ENCODE results near the gene SLC19A1.

The SLC19A1 gene

DNA sequence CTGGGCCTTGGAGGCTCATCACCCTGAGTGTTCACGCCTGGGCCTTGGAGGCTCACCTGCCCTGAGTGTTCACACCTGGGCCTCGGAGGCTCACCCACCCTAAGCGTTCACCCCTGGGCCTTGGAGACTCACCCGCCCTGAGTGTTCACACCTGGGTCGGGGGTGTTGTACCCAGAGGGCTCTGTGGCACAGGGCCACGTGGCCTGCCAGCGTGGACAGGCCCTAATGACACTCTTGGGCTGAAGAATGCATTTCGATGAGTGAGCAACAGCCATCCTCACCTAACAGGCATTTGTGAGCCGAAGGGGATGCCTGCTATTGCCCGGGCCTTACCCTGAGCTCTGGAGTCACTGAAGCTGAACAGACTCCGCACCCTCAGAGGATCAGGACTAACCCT, 17.5 kb downstream of the SLC19A1 start:
- Histone ChIP-seq H3K9me3 (ENCODE audit: insufficient read depth, low read depth, low read length) (peaks cover 30% of the 10 kb centered on the region), H3K9ac (ENCODE audit: low read depth, low read length) (no peak overlapping the region), H3K27me3 (ENCODE audit: insufficient read depth, low read length) (no peaks in the 10 kb centered on the region), H3K4me3 (ENCODE audit: low read length) (no peak overlapping the region), H3K36me3 (ENCODE audit: insufficient read depth, low read depth, low read length) (peaks cover 52% of the 10 kb centered on the region), H3K27ac (ENCODE audit: low read length) (no peak overlapping the region), H3K4me1 (ENCODE audit: insufficient read depth, low read length) (no peaks in the 10 kb centered on the region)

DNA sequence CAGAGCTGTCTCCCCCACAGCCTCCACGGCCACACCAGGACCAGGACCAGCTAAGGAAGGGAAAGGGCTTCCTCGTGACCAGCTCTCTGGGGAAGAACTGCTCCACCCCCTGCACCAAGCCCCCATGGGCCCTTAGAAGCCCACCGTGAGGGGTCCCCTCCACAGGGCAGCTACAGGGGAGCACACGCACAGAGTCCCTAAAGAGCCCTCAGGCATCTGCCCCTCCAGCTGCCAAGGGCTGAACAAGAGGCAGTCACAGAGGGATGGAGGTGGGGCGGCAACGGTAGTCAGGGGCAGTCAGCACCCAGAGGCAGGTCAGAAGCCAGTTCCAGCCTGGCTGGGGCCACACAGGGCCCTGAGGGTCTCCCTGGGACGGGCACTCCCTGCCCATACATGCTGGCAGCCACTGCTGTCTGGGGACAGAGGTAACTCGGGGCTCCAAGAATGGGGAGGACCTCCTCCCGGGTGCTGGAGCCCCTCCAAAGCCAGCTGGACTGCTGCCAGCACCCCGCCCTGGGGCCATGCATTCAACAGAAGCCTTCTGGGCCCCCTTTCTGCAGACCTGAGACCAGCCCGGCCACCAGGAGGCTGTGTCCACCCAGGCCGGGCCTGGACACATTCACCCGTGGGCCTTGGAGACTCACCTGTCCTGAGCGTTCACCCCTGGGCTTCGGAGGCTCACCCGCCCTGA, 18.7 kb downstream of the SLC19A1 start:
- Histone ChIP-seq H3K9me3 (ENCODE audit: insufficient read depth, low read depth, low read length) (peaks cover 42% of the 10 kb centered on the region), H3K4me3 (ENCODE audit: low read length) (no peak overlapping the region), H3K36me3 (ENCODE audit: insufficient read depth, low read depth, low read length) (peaks cover 57% of the 10 kb centered on the region), H3K27ac (ENCODE audit: low read length) (no peak overlapping the region), H3K4me1 (ENCODE audit: insufficient read depth, low read length) (no peaks in the 10 kb centered on the region), H3K9ac (ENCODE audit: low read depth, low read length) (no peak overlapping the region), H3K27me3 (ENCODE audit: insufficient read depth, low read length) (no peaks in the 10 kb centered on the region)

DNA sequence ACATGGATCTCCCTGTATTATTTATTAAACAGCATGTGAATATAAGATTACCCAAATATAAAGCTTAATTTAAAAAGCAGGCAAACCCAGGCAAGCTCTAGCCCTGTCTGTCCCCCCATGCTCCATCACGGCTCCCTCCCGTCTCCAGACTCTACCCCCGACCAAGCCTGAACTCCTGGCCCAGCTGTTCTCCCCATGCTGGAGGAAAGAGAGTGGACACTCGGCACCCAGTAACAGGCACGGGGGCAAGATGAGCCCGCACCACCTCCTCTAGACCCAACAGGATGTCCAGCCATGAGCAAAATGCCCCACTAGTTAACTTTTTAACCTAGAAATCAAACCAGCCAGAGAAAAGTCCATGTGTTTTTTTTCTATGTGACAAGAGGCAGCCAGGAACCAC, 19.3 kb downstream of the SLC19A1 start:
- no peak overlapping the region for H3K27ac ChIP-seq (ENCODE audit: low read length)
- H3K36me3 ChIP-seq (ENCODE audit: insufficient read depth, low read depth, low read length), result peaks cover 62% of the 10 kb centered on the region

DNA sequence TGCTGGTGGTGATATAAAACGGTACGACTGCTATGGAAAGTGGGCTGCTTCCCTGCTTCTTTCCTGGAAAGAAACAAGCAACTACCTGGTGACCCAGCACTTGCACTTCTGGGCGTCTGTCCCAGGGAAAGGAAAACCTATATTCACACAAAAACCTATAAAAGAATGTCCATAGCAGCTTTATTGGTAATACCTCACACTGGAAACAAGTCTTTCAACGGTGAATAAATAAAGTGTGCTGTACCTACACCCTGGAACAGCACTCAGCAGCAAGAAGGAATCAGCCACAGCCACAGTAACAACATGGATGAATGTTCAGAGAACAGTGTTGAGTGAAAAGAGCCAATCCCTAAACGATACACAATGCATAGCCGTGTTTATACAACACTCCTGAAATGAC, 19.9 kb downstream of the SLC19A1 start:
- peaks cover 48% of the 10 kb centered on the region for H3K9me3 ChIP-seq (ENCODE audit: insufficient read depth, low read depth, low read length)
- H3K4me3 ChIP-seq (ENCODE audit: low read length), result no peak overlapping the region
- peaks cover 65% of the 10 kb centered on the region for H3K36me3 ChIP-seq (ENCODE audit: insufficient read depth, low read depth, low read length)
- H3K27me3 ChIP-seq (ENCODE audit: insufficient read depth, low read length), result no peaks in the 10 kb centered on the region
- H3K4me1 ChIP-seq (ENCODE audit: insufficient read depth, low read length), result no peaks in the 10 kb centered on the region
- H3K27ac ChIP-seq (ENCODE audit: low read length), result no peak overlapping the region
- H3K9ac ChIP-seq (ENCODE audit: low read depth, low read length), result no peak overlapping the region

More for the DNA sequence above, 19.3 kb downstream of the SLC19A1 start:
- no peak overlapping the region for H3K4me3 ChIP-seq (ENCODE audit: low read length)
- H3K27me3 ChIP-seq (ENCODE audit: insufficient read depth, low read length), result no peaks in the 10 kb centered on the region
- no peaks in the 10 kb centered on the region for H3K4me1 ChIP-seq (ENCODE audit: insufficient read depth, low read length)
- peaks cover 48% of the 10 kb centered on the region for H3K9me3 ChIP-seq (ENCODE audit: insufficient read depth, low read depth, low read length)
- H3K9ac ChIP-seq (ENCODE audit: low read depth, low read length), result no peak overlapping the region

DNA sequence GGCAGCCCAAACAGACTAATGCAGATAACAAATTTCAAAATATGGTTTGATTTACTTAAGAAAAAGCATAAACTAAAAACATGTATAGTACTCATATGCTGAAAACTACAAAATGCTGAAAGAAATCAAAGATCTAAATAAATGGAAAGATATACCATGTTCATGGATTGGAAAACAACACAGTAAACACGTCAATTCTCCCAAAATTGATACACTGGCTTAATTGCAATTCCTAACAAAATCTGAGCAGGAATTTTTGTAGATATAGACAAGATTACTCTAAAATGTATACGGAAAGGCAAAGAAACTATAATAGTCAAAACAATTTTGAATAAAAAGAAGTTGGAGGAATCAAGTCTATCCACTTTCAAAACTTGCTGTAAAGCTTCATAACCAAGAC, 21.0 kb downstream of the SLC19A1 start:
- H3K36me3 ChIP-seq (ENCODE audit: insufficient read depth, low read depth, low read length), result peaks cover 70% of the 10 kb centered on the region
- H3K27me3 ChIP-seq (ENCODE audit: insufficient read depth, low read length), result no peaks in the 10 kb centered on the region
- no peak overlapping the region for H3K9ac ChIP-seq (ENCODE audit: low read depth, low read length)

DNA sequence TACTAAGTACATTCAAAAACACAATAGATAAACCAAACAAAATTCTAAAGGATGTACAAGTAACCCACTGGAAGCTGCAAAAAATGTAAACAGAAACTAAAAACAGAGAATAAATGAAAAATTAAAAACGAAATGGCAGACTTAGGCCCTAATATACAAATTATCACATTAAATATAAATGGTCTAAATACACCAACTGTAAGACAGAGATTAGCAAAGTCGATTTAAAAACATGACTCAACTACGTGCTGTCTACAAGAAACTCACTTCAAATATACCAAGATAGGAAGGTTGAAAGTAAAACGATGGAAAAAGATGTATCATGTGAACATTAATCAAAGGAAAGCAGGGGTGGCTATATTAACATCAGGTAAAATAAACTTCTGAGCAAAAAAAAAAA, 23.1 kb downstream of the SLC19A1 start:
- no peaks in the 10 kb centered on the region for H3K27me3 ChIP-seq (ENCODE audit: insufficient read depth, low read length)
- H3K4me3 ChIP-seq (ENCODE audit: low read length), result no peak overlapping the region
- H3K9ac ChIP-seq (ENCODE audit: low read depth, low read length), result no peak overlapping the region
- H3K9me3 ChIP-seq (ENCODE audit: insufficient read depth, low read depth, low read length), result peaks cover 48% of the 10 kb centered on the region
- H3K4me1 ChIP-seq (ENCODE audit: insufficient read depth, low read length), result no peaks in the 10 kb centered on the region
- no peak overlapping the region for H3K27ac ChIP-seq (ENCODE audit: low read length)
- H3K36me3 ChIP-seq (ENCODE audit: insufficient read depth, low read depth, low read length), result peaks cover 61% of the 10 kb centered on the region

More for the DNA sequence above, 21.0 kb downstream of the SLC19A1 start:
- Histone ChIP-seq H3K9me3 (ENCODE audit: insufficient read depth, low read depth, low read length) (peaks cover 48% of the 10 kb centered on the region), H3K4me3 (ENCODE audit: low read length) (no peak overlapping the region), H3K27ac (ENCODE audit: low read length) (no peak overlapping the region), H3K4me1 (ENCODE audit: insufficient read depth, low read length) (no peaks in the 10 kb centered on the region)

DNA sequence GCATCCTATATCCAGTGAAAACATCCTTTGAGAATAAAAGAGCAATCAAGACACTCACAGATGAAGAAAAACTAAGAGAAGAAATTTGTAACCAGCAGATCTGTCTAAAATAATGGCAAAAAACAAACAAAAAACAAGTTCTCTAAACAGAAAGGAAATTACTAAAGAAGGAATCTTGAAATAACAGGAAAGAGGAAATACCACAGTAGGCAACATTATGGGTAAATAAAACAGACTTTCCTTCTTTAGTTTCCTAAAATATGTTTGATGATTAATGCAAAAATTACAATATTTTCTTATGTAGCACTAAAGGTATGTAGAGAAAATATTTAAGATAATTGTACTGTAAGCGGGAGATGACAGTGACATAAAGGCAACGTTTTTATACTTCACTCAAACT, 23.5 kb downstream of the SLC19A1 start:
- Histone ChIP-seq H3K9ac (ENCODE audit: low read depth, low read length) (no peak overlapping the region), H3K27ac (ENCODE audit: low read length) (no peak overlapping the region), H3K4me1 (ENCODE audit: insufficient read depth, low read length) (no peaks in the 10 kb centered on the region), H3K27me3 (ENCODE audit: insufficient read depth, low read length) (no peaks in the 10 kb centered on the region), H3K4me3 (ENCODE audit: low read length) (no peak overlapping the region), H3K36me3 (ENCODE audit: insufficient read depth, low read depth, low read length) (peaks cover 59% of the 10 kb centered on the region), H3K9me3 (ENCODE audit: insufficient read depth, low read depth, low read length) (peaks cover 48% of the 10 kb centered on the region)

DNA sequence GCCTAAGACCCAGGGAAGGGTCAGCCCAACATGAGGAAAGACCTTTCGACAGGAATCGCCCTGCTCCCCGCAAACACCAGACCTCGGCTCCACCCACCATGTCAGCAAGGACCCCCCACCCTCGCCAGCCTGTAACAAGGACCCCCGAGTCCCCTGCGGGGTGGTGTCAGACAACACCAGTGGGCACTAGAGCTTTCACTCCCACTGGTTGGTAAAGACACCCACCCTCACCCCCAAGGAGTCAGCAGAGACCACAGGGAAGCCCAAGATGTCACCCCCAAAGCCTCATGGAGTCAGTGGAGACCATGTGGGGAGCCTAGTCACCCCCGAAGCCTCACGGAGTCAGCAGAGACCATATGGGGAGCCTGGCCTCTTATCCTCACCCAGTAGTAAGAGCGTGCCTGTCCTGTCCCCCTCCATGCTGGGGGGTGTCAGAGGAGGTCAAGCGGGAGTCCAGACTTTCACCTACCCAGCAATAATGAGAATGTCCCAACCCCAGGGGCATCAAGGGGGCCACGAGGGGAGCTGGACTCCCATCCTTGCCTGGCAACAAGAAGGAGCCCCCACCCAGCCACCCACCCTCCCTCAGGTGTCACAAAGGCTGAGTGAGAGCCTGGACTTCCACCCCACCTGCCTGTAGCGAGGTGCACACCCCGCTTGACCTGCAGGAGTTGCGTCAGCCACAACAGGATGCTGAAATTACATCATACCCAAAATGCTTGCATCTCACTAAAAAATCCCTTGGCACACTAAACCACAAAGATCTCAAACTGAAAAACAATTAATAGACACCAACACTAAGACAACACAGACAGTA, 24.8 kb downstream of the SLC19A1 start:
- H3K4me3 ChIP-seq (ENCODE audit: low read length), result no peak overlapping the region
- no peaks in the 10 kb centered on the region for H3K27me3 ChIP-seq (ENCODE audit: insufficient read depth, low read length)
- no peak overlapping the region for H3K9ac ChIP-seq (ENCODE audit: low read depth, low read length)
- H3K4me1 ChIP-seq (ENCODE audit: insufficient read depth, low read length), result no peaks in the 10 kb centered on the region
- no peak overlapping the region for H3K27ac ChIP-seq (ENCODE audit: low read length)
- H3K9me3 ChIP-seq (ENCODE audit: insufficient read depth, low read depth, low read length), result peaks cover 45% of the 10 kb centered on the region
- peaks cover 61% of the 10 kb centered on the region for H3K36me3 ChIP-seq (ENCODE audit: insufficient read depth, low read depth, low read length)

DNA sequence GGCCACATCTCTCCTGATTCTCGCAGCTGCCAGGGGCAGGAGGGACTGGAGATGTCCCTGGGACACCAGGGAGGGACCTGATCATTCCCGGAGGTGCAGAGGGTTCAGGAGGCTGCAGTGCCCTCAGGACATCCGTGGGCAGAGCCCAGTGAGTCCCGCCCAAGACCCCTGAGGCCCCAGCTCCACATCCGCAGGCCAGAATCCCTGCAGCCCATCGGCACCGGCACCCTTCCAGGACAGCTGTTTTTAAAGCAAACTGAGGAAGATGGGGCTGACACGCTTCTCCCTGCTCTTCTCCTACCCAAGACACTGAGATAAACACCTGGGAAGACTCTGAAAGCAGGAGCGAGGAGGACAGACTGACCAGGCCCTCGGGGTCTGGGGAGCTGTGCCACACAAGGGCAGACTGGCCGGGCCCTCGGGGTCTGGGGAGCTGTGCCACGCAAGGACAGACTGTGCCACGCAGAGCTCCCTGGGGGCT, 25.5 kb downstream of the SLC19A1 start:
- peaks cover 57% of the 10 kb centered on the region for H3K36me3 ChIP-seq (ENCODE audit: insufficient read depth, low read depth, low read length)
- H3K27me3 ChIP-seq (ENCODE audit: insufficient read depth, low read length), result no peaks in the 10 kb centered on the region
- H3K9ac ChIP-seq (ENCODE audit: low read depth, low read length), result no peak overlapping the region
- H3K4me1 ChIP-seq (ENCODE audit: insufficient read depth, low read length), result no peaks in the 10 kb centered on the region
- no peak overlapping the region for H3K4me3 ChIP-seq (ENCODE audit: low read length)
- H3K9me3 ChIP-seq (ENCODE audit: insufficient read depth, low read depth, low read length), result peaks cover 37% of the 10 kb centered on the region
- no peak overlapping the region for H3K27ac ChIP-seq (ENCODE audit: low read length)

DNA sequence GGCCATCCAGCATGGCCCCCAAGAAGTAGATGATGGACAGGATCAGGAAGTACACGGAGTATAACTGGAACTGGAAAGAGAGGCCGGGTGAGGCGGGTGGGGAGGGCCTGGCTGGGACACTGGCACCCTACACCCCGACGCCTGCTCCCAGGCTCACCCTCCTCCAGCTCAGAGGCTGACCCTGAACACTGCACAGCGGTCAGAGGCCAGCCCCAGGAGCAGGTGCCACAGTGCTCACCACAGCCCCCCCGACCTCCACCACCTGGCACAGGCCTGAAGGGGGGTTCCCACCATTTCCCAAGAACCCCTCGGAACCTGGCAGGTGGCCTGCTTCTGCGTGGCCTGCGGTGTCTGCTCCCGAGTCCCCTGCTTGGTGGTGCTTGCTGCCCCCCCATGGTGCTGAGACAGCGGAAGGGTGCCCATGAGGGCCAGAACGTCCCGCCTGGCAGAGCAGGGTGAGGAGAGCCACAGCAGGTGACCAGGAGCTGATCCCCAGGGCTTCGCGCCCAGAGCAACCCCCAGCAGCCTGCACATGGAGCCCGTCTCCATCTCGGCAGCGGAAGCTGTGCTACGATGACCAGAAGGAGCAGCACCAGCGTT, 26.1 kb downstream of the SLC19A1 start:
- Histone ChIP-seq H3K4me3 (ENCODE audit: low read length) (no peak overlapping the region), H3K27me3 (ENCODE audit: insufficient read depth, low read length) (no peaks in the 10 kb centered on the region), H3K9me3 (ENCODE audit: insufficient read depth, low read depth, low read length) (peaks cover 32% of the 10 kb centered on the region), H3K27ac (ENCODE audit: low read length) (no peak overlapping the region), H3K36me3 (ENCODE audit: insufficient read depth, low read depth, low read length) (peaks cover 56% of the 10 kb centered on the region), H3K4me1 (ENCODE audit: insufficient read depth, low read length) (no peaks in the 10 kb centered on the region), H3K9ac (ENCODE audit: low read depth, low read length) (no peak overlapping the region)

DNA sequence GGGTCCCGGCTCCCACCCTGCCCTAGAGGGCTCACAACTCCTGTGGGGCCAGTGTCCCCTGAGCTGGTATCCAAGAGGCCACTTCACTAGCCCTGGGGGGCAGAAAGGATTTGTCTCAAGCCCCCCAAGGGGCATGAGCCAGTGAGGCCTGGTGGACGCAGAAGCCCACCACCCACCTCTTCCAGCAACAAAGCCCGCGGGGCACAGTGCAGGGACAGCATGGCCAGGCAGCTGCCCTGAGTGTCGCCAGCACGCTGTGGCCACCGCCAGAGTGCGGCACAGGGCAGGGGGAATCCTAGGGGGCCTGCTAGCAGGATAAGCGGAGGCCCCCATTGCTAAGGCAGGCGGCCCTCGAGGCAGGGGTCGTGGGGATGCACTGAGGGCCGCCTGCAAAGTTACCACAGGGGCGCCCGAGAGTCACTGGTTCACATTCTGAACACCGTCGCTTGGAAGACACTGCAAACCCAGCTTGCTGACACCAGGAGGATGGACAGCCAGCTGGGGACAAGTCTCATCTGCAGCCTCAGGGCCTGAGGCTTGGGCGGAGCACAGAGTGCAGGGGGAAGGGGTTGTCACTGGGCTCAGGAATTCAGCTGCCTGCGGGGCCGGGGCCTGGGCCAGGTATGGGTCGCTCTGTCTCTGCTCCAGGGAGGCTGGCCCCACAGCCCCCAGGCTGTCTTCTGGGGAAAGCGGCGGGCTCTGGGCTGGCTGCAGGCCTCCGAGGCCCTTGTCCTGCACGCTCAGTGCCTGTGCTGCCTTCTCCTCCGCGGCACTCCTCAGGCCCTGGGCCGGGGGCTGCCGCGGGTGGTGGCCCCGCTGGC, 26.8 kb downstream of the SLC19A1 start:
- Histone ChIP-seq H3K9ac (ENCODE audit: low read depth, low read length) (no peak overlapping the region), H3K4me3 (ENCODE audit: low read length) (no peak overlapping the region), H3K27me3 (ENCODE audit: insufficient read depth, low read length) (no peaks in the 10 kb centered on the region), H3K36me3 (ENCODE audit: insufficient read depth, low read depth, low read length) (peaks cover 49% of the 10 kb centered on the region), H3K9me3 (ENCODE audit: insufficient read depth, low read depth, low read length) (peaks cover 25% of the 10 kb centered on the region), H3K27ac (ENCODE audit: low read length) (no peak overlapping the region), H3K4me1 (ENCODE audit: insufficient read depth, low read length) (no peaks in the 10 kb centered on the region)

All from iPS-20b (cell line).